A549 (cell line): Measurements from ENCODE around the gene CCDC187.
A peak's percentile ranks its signal among the peaks of the same experiment; 100 is the strongest.

Experiments used
- CEBPB ChIP-seq, 2 experiments: fragments of >200 bp in 1 of 2; sonication (Bioruptor Twin) in 1 of 2; formaldehyde crosslinking in 1 of 2; IDR thresholded peaks; 2 replicates each; pipeline ENCODE4 v1.6.1; 2012 to 2016
- CHD4 ChIP-seq: fragments of 200-600 bp; sonication (generic); IDR thresholded peaks from 2 replicates; pipeline ENCODE4 v1.6.1; 2016; ENCODE audit warnings: antibody characterized with exemption, mild to moderate bottlenecking, borderline replicate concordance
- CTCF ChIP-seq: fragments of >200 bp; sonication (Bioruptor Twin); formaldehyde crosslinking; IDR thresholded peaks from 3 replicates; pipeline ENCODE4 v1.5.1; 2016
- EP300 ChIP-seq, 2 experiments: fragments of >200 bp; sonication (Bioruptor Twin); formaldehyde crosslinking; IDR thresholded peaks; 2 replicates in 1 of 2; 3 replicates in 1 of 2; pipeline ENCODE4 v1.6.1; 2016 to 2017
- ESRRA ChIP-seq: fragments of 150-350 bp; IDR thresholded peaks from 2 replicates; pipeline ENCODE4 v1.6.1; 2014; ENCODE audit warnings: mild to moderate bottlenecking, low read length, borderline replicate concordance
- HDAC2 ChIP-seq: fragments of 200-600 bp; sonication (generic); IDR thresholded peaks from 2 replicates; pipeline ENCODE4 v1.6.1; 2016
- KDM1A ChIP-seq: fragments of 200-600 bp; sonication (generic); IDR thresholded peaks from 2 replicates; pipeline ENCODE4 v1.6.1; 2016; ENCODE audit warnings: low read depth, mild to moderate bottlenecking
- RCOR1 ChIP-seq: fragments of 150-350 bp; IDR thresholded peaks from 2 replicates; pipeline ENCODE4 v1.6.1; 2014; ENCODE audit warnings: antibody characterized with exemption, low read length, low read depth
- SREBF2 ChIP-seq: fragments of 450-650 bp; IDR thresholded peaks from 2 replicates; pipeline ENCODE4 v1.6.1; 2014; ENCODE audit warnings: mild to moderate bottlenecking, moderate library complexity
- USF2 ChIP-seq: fragments of 450-650 bp; IDR thresholded peaks from 2 replicates; pipeline ENCODE4 v1.6.1; 2014; ENCODE audit warnings: antibody characterized with exemption
- ZSCAN20 ChIP-seq: fragments of 250-450 bp; sonication (Bioruptor Pico); IDR thresholded peaks from 2 replicates; pipeline ENCODE4 v1.8.0; 2022; ENCODE audit warnings: mild to moderate bottlenecking, moderate library complexity

- TF ChIP-seq ZSCAN20 (CRISPR knock-in tag), result no peak
- peak; percentile 91 for TF ChIP-seq CTCF
- no peak for TF ChIP-seq CHD4
- no peak for TF ChIP-seq SREBF2
- TF ChIP-seq KDM1A, result no peak
- TF ChIP-seq ESRRA, result no peak
- TF ChIP-seq RCOR1, result no peak
- TF ChIP-seq HDAC2, result no peak
- no peak for TF ChIP-seq EP300 (IDR thresholded peaks at IDR 0.05)
- TF ChIP-seq USF2, result no peak
- TF ChIP-seq CEBPB (IDR thresholded peaks at IDR 0.05), result no peak
These were observed 35.5 kb upstream of the CCDC187 start for GRCh38 chr9:136339173-136339957.
